ENCODE data around the gene MATN4. TPM values are rescaled to one million over a fixed set of nuclear protein-coding genes. Genes with fewer than 3 reads are reported as not detected.

The MATN4 gene
- total RNA-seq, 1 donor from 2014 or later, result 0.10 TPM

- Mint-ChIP-seq H3K27ac (ENCODE audit: unreplicated experiment) (no peak overlapping the region), H3K9me3 (ENCODE audit: low read depth) (no peaks in the 10 kb centered on the region), H3K4me1 (ENCODE audit: low read depth) (no peaks in the 10 kb centered on the region), H3K36me3 (ENCODE audit: low read depth) (no peaks in the 10 kb centered on the region), H3K4me3 (ENCODE audit: unreplicated experiment) (no peak overlapping the region), H3K27me3 (ENCODE audit: low read depth) (no peaks in the 10 kb centered on the region)
- DNase-seq (ENCODE audit: low spot score), result no peak
- no peak for TF ChIP-seq CTCF (IDR thresholded peaks at IDR 0.05)
These were observed 4.3 kb downstream of the MATN4 start for GRCh38 chr20:45303586-45304463.

- Mint-ChIP-seq H3K4me3 (ENCODE audit: unreplicated experiment) (no peak overlapping the region), H3K9me3 (ENCODE audit: low read depth) (no peaks in the 10 kb centered on the region), H3K27me3 (ENCODE audit: low read depth) (no peaks in the 10 kb centered on the region), H3K4me1 (ENCODE audit: low read depth) (no peaks in the 10 kb centered on the region), H3K36me3 (ENCODE audit: low read depth) (no peaks in the 10 kb centered on the region), H3K27ac (ENCODE audit: unreplicated experiment) (no peak overlapping the region)
- TF ChIP-seq CTCF (IDR thresholded peaks at IDR 0.05), result no peak
- no peak for DNase-seq (ENCODE audit: low spot score)
These were observed 6.3 kb downstream of the MATN4 start for GRCh38 chr20:45301824-45302271.

GRCh38 chr20:45300961-45301360, 7.1 kb downstream of the MATN4 start:
- DNase-seq (ENCODE audit: low spot score), result no peak
- Mint-ChIP-seq H3K27ac (ENCODE audit: unreplicated experiment) (no peak overlapping the region), H3K4me3 (ENCODE audit: unreplicated experiment) (no peak overlapping the region), H3K36me3 (ENCODE audit: low read depth) (no peaks in the 10 kb centered on the region), H3K4me1 (ENCODE audit: low read depth) (no peaks in the 10 kb centered on the region), H3K9me3 (ENCODE audit: low read depth) (no peaks in the 10 kb centered on the region), H3K27me3 (ENCODE audit: low read depth) (no peaks in the 10 kb centered on the region)
- peak; percentile 57 for TF ChIP-seq CTCF (IDR thresholded peaks at IDR 0.05)

- Mint-ChIP-seq H3K4me1 (ENCODE audit: low read depth) (no peaks in the 10 kb centered on the region), H3K36me3 (ENCODE audit: low read depth) (no peaks in the 10 kb centered on the region), H3K9me3 (ENCODE audit: low read depth) (no peaks in the 10 kb centered on the region), H3K27me3 (ENCODE audit: low read depth) (no peaks in the 10 kb centered on the region), H3K4me3 (ENCODE audit: unreplicated experiment) (no peak overlapping the region), H3K27ac (ENCODE audit: unreplicated experiment) (no peak overlapping the region)
- DNase-seq (ENCODE audit: low spot score), result no peak
- TF ChIP-seq CTCF (IDR thresholded peaks at IDR 0.05), result no peak
These were observed 8.3 kb downstream of the MATN4 start for GRCh38 chr20:45299786-45300185.

- Mint-ChIP-seq H3K36me3 (ENCODE audit: low read depth) (no peaks in the 10 kb centered on the region), H3K27ac (ENCODE audit: unreplicated experiment) (peak overlapping the region; percentile 22), H3K27me3 (ENCODE audit: low read depth) (no peaks in the 10 kb centered on the region), H3K9me3 (ENCODE audit: low read depth) (no peaks in the 10 kb centered on the region), H3K4me1 (ENCODE audit: low read depth) (peaks cover 4% of the 10 kb centered on the region), H3K4me3 (ENCODE audit: unreplicated experiment) (no peak overlapping the region)
- TF ChIP-seq CTCF (IDR thresholded peaks at IDR 0.05), result no peak
- DNase-seq (ENCODE audit: low spot score), result no peak
These were observed 10.2 kb downstream of the MATN4 start for GRCh38 chr20:45297786-45298497.
